Astrocyte (in vitro differentiated cells and primary cell): ENCODE measurements around the gene SIK3. TPM values are rescaled to one million over a fixed set of nuclear protein-coding genes. Genes with fewer than 3 reads are reported as not detected.

Experiments used
- DNase-seq: peaks from one replicate; pipeline ENCODE4 v3.0.0-alpha.2; 2010; ENCODE audit warnings: low read depth
- FAIRE-seq: peaks from 2 replicates; lab custom pipeline; 2011; peaks lifted over from hg19 to GRCh38; lab: Jason Lieb, UNC
- H2AFZ ChIP-seq: 2 replicates; pipeline ENCODE4 v1.6.0; 2012; ENCODE audit warnings: low read depth, low read length, inconsistent platforms
- H3K27ac ChIP-seq: 2 replicates; pipeline ENCODE4 v1.5.1; 2011; ENCODE audit warnings: low read depth, low read length, inconsistent platforms
- H3K27me3 ChIP-seq: 2 replicates; pipeline ENCODE4 v1.6.0; 2011; ENCODE audit warnings: low read length, inconsistent platforms; ENCODE audit not compliant: insufficient read depth
- H3K36me3 ChIP-seq: 2 replicates; pipeline ENCODE4 v1.5.1; 2011; ENCODE audit warnings: low read length, inconsistent platforms; ENCODE audit not compliant: insufficient read depth
- H3K4me1 ChIP-seq: 2 replicates; pipeline ENCODE4 v1.5.1; 2011; ENCODE audit warnings: low read length, inconsistent platforms; ENCODE audit not compliant: insufficient read depth
- H3K4me2 ChIP-seq: 2 replicates; pipeline ENCODE4 v1.6.0; 2012; ENCODE audit warnings: low read length, inconsistent platforms
- H3K4me3 ChIP-seq: 2 replicates; pipeline ENCODE4 v1.5.1; 2011; ENCODE audit warnings: low read depth, mild to moderate bottlenecking, low read length, inconsistent platforms; ENCODE audit not compliant: insufficient read depth
- H3K79me2 ChIP-seq: 2 replicates; pipeline ENCODE4 v1.6.0; 2012; ENCODE audit warnings: mild to moderate bottlenecking, low read length, inconsistent platforms; ENCODE audit not compliant: insufficient read depth
- H3K9ac ChIP-seq: 2 replicates; pipeline ENCODE4 v1.6.0; 2012; ENCODE audit warnings: mild to moderate bottlenecking, low read length, inconsistent platforms
- H3K9me3 ChIP-seq: 2 replicates; pipeline ENCODE4 v1.5.1; 2012; ENCODE audit warnings: low read depth, mild to moderate bottlenecking, low read length, inconsistent platforms; ENCODE audit not compliant: insufficient read depth
- H4K20me1 ChIP-seq: 2 replicates; pipeline ENCODE4 v1.6.0; 2012; ENCODE audit warnings: low read length, inconsistent platforms; ENCODE audit not compliant: insufficient read depth
- H3K27ac Mint-ChIP-seq: one replicate; pipeline ENCODE4 v1.8.0; 2021; ENCODE audit warnings: mild to moderate bottlenecking, mixed read lengths; ENCODE audit not compliant: unreplicated experiment
- H3K27me3 Mint-ChIP-seq: one replicate; pipeline ENCODE4 v1.8.0; 2021; ENCODE audit warnings: low read depth, mixed read lengths; ENCODE audit not compliant: unreplicated experiment
- H3K36me3 Mint-ChIP-seq: one replicate; pipeline ENCODE4 v1.8.0; 2021; ENCODE audit warnings: low read depth, mixed read lengths; ENCODE audit not compliant: unreplicated experiment
- H3K4me1 Mint-ChIP-seq: one replicate; pipeline ENCODE4 v1.8.0; 2021; ENCODE audit warnings: low read depth, mixed read lengths; ENCODE audit not compliant: unreplicated experiment
- H3K4me3 Mint-ChIP-seq: one replicate; pipeline ENCODE4 v1.8.0; 2021; ENCODE audit warnings: mild to moderate bottlenecking, moderate library complexity, mixed read lengths; ENCODE audit not compliant: unreplicated experiment
- H3K9me3 Mint-ChIP-seq: one replicate; pipeline ENCODE4 v1.8.0; 2021; ENCODE audit warnings: mild to moderate bottlenecking, mixed read lengths; ENCODE audit not compliant: unreplicated experiment
- CTCF ChIP-seq: IDR thresholded peaks from 2 replicates; pipeline ENCODE4 v1.5.1; 2011; ENCODE audit warnings: low read depth, mild to moderate bottlenecking, inconsistent platforms, low read length, moderate library complexity; ENCODE audit not compliant: insufficient read depth
- EZH2 ChIP-seq: IDR thresholded peaks from 2 replicates; pipeline ENCODE4 v1.6.1; 2012; ENCODE audit warnings: mild to moderate bottlenecking, low read length, inconsistent platforms; ENCODE audit not compliant: insufficient read depth
- total RNA-seq: library from RNA; stranded (reverse); gene quantifications from 2 replicates; pipeline ENCODE4 v1.2.1, GENCODE V29; 2021

Gene SIK3
- total RNA-seq, 1 donor from 2014 or later: 34.4 TPM

GRCh38 chr11:117020287-117020686, 77.9 kb downstream of the SIK3 start:
- Mint-ChIP-seq H3K36me3 (no peaks in the 10 kb centered on the region), H3K27me3 (no peaks in the 10 kb centered on the region), H3K4me3 (no peak overlapping the region), H3K9me3 (no peaks in the 10 kb centered on the region), H3K27ac (no peak overlapping the region), H3K4me1 (peaks cover 19% of the 10 kb centered on the region)
- no peak for TF ChIP-seq EZH2
- TF ChIP-seq CTCF: no peak
- H2AFZ ChIP-seq: no peak overlapping the region
- no peaks in the 10 kb centered on the region for H3K36me3 ChIP-seq
- FAIRE-seq (no peak), DNase-seq (no peak)
- no peaks in the 10 kb centered on the region for H3K9me3 ChIP-seq
- no peak overlapping the region for H3K9ac ChIP-seq
- no peaks in the 10 kb centered on the region for H3K4me1 ChIP-seq
- no peak overlapping the region for H3K27ac ChIP-seq
- H3K79me2 ChIP-seq: peaks cover 25% of the 10 kb centered on the region
- no peaks in the 10 kb centered on the region for H3K27me3 ChIP-seq
- no peak overlapping the region for H3K4me3 ChIP-seq
- peaks cover 41% of the 10 kb centered on the region for H4K20me1 ChIP-seq
- H3K4me2 ChIP-seq: no peak overlapping the region

GRCh38 chr11:117019871-117020270, 78.4 kb downstream of the SIK3 start:
- TF ChIP-seq EZH2 (no peak), CTCF (no peak)
- no peaks in the 10 kb centered on the region for H3K36me3 Mint-ChIP-seq
- no peak overlapping the region for H3K27ac Mint-ChIP-seq
- no peak overlapping the region for H3K27ac ChIP-seq
- H3K27me3 ChIP-seq: no peaks in the 10 kb centered on the region
- peaks cover 37% of the 10 kb centered on the region for H4K20me1 ChIP-seq
- no peaks in the 10 kb centered on the region for H3K36me3 ChIP-seq
- H3K9me3 ChIP-seq: no peaks in the 10 kb centered on the region
- H3K9ac ChIP-seq: no peak overlapping the region
- H3K4me1 Mint-ChIP-seq: peaks cover 14% of the 10 kb centered on the region
- no peak for DNase-seq
- no peak for FAIRE-seq
- peaks cover 25% of the 10 kb centered on the region for H3K79me2 ChIP-seq
- no peaks in the 10 kb centered on the region for H3K9me3 Mint-ChIP-seq
- no peak overlapping the region for H3K4me2 ChIP-seq
- no peaks in the 10 kb centered on the region for H3K27me3 Mint-ChIP-seq
- no peak overlapping the region for H3K4me3 Mint-ChIP-seq
- no peak overlapping the region for H3K4me3 ChIP-seq
- H3K4me1 ChIP-seq: no peaks in the 10 kb centered on the region
- H2AFZ ChIP-seq: no peak overlapping the region

GRCh38 chr11:117017456-117017855, 80.8 kb downstream of the SIK3 start:
- no peak overlapping the region for H2AFZ ChIP-seq
- peaks cover 2% of the 10 kb centered on the region for H3K36me3 ChIP-seq
- no peak overlapping the region for H3K9ac ChIP-seq
- H3K27me3 Mint-ChIP-seq: no peaks in the 10 kb centered on the region
- H3K4me1 Mint-ChIP-seq: peaks cover 4% of the 10 kb centered on the region
- no peak overlapping the region for H3K27ac ChIP-seq
- H3K9me3 Mint-ChIP-seq: no peaks in the 10 kb centered on the region
- H3K27me3 ChIP-seq: no peaks in the 10 kb centered on the region
- no peak overlapping the region for H3K27ac Mint-ChIP-seq
- H3K9me3 ChIP-seq: no peaks in the 10 kb centered on the region
- H4K20me1 ChIP-seq: peaks cover 20% of the 10 kb centered on the region
- H3K4me1 ChIP-seq: no peaks in the 10 kb centered on the region
- DNase-seq (no peak), FAIRE-seq (no peak)
- no peak overlapping the region for H3K4me2 ChIP-seq
- H3K79me2 ChIP-seq: peaks cover 22% of the 10 kb centered on the region
- no peak overlapping the region for H3K4me3 Mint-ChIP-seq
- H3K36me3 Mint-ChIP-seq: no peaks in the 10 kb centered on the region
- no peak for TF ChIP-seq EZH2
- no peak for TF ChIP-seq CTCF
- H3K4me3 ChIP-seq: no peak overlapping the region
